ENCODE data around the gene PSMB10.

The PSMB10 gene

DNA sequence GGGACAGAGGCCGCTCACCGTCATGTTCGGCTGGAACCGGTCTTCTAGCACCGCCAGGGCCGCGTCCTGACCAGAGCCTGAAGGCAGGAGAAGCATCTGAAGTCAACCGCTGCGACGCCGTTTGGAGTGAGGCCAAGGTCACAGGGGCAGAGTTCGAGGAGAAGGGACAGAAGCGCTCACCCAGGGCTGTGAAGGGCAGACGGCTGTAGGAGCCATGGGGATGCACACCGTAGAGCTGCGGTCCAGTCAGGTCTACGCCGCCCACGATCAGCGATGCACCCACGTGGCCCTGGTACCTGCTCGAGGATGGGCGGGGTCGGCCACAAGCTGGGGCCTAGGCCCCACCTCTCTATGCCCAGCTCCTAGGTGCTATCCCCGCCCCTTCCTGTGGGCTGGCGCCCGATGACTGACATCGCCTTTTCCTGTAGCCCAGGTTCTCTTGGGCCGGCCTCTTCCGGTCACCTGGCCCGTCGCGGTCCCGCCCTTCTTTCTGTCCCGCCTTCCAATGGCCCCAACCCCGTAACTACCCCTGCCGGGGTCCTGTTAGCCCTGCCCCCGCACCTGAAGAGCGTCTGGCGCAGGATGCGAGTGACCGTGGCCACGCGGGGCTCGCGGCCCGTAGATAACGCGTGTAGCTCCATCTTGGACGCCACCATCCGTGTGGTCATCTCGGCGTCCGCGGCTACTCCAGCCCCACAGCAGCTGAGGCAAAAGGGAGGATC lies 1.1 kb downstream of the PSMB10 start:
- Mint-ChIP-seq H3K4me1 (peaks cover 30% of the 10 kb centered on the region), H3K27me3 (ENCODE audit: low read depth) (no peaks in the 10 kb centered on the region), H3K9me3 (no peaks in the 10 kb centered on the region), H3K36me3 (ENCODE audit: low read depth) (no peaks in the 10 kb centered on the region), H3K27ac (peak overlapping the region; percentile 99 to 100 (median 99)), H3K4me3 (peak overlapping the region; percentile 100)
- no peak for TF ChIP-seq CTCF (IDR thresholded peaks at IDR 0.05; ENCODE audit: unreplicated experiment in 3 of 3)

- H3K4me3 Mint-ChIP-seq: peak overlapping the region; percentile 100
- no peak for TF ChIP-seq CTCF (IDR thresholded peaks at IDR 0.05; ENCODE audit: unreplicated experiment in 3 of 3)
- H3K36me3 Mint-ChIP-seq (ENCODE audit: low read depth): no peaks in the 10 kb centered on the region
- no peaks in the 10 kb centered on the region for H3K9me3 Mint-ChIP-seq
- peak overlapping the region; percentile 99 to 100 (median 99) for H3K27ac Mint-ChIP-seq
- H3K27me3 Mint-ChIP-seq (ENCODE audit: low read depth): no peaks in the 10 kb centered on the region
- peaks cover 30% of the 10 kb centered on the region for H3K4me1 Mint-ChIP-seq
These were observed 1.6 kb downstream of the PSMB10 start for GRCh38 chr16:67935101-67935401.

DNA sequence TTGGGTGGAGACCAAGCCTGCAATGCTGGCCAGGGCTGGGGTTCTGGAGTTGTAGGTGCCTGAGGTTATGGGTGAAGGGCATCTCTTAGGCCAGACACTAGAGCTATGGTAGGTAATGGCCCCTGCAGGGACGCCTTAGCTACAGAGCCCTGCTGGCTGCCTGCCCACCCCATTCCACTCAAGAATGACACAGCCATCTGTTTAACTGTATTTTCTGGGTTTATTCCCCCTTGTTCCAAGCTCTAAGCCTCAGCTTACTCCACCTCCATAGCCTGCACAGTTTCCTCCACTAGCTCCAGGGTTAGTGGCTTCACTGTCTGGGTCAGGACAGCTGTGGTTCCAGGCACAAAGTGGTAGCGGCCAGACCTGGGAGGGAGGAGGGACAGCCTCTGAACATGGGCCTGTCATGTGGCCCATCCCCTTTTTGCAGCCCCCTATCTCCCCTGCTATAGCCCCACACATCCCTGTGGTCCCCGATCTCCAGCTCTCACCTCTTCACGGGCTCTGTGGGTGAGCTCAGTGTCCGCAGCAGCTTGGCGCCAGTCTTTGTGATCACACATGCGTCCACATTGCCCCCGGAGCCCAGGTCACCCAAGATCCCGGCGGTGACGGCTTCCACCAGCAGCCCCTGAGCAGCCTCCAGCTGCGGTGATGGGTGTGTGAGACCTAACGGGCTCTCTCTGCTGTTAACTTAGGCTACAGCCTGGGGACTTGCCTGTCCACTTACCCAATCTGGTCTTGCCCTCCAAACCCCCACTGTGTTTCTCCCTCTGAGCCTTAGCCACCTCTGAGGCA lies 2.1 kb downstream of the PSMB10 start:
- Mint-ChIP-seq H3K4me3 (peak overlapping the region; percentile 100), H3K36me3 (ENCODE audit: low read depth) (no peaks in the 10 kb centered on the region), H3K9me3 (no peaks in the 10 kb centered on the region), H3K4me1 (peaks cover 30% of the 10 kb centered on the region), H3K27ac (peak overlapping the region in 2 of 3 experiments; percentile 99 to 100), H3K27me3 (ENCODE audit: low read depth) (no peaks in the 10 kb centered on the region)
- TF ChIP-seq CTCF (IDR thresholded peaks at IDR 0.05; ENCODE audit: unreplicated experiment in 3 of 3): no peak

DNA sequence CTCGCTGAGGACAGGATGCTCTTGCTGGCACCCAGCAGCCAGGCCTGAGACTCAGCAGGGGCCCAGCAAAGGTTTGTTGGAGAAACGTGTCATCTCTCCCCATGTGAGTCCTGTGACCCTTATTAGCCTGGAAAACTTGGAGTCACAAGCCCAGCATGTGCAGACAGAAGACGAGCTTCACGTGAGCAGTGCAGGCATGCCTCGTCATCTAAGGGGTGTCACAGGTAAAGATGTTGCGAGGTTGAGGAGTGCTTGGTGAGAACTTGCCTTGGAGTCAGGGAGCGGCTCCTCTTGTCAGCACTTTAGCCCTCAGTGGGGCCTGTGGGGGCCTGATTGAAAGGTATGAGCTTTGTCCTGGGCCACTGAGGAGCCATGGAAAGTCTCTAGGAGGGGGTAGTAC lies 2.8 kb downstream of the PSMB10 start:
- H3K27me3 Mint-ChIP-seq (ENCODE audit: low read depth): no peaks in the 10 kb centered on the region
- H3K4me3 Mint-ChIP-seq: peak overlapping the region; percentile 100
- TF ChIP-seq CTCF (IDR thresholded peaks at IDR 0.05; ENCODE audit: unreplicated experiment in 3 of 3): no peak
- H3K27ac Mint-ChIP-seq: peak overlapping the region in 1 of 3 experiments; percentile 99
- H3K36me3 Mint-ChIP-seq (ENCODE audit: low read depth): no peaks in the 10 kb centered on the region
- peaks cover 30% of the 10 kb centered on the region for H3K4me1 Mint-ChIP-seq
- no peaks in the 10 kb centered on the region for H3K9me3 Mint-ChIP-seq

DNA sequence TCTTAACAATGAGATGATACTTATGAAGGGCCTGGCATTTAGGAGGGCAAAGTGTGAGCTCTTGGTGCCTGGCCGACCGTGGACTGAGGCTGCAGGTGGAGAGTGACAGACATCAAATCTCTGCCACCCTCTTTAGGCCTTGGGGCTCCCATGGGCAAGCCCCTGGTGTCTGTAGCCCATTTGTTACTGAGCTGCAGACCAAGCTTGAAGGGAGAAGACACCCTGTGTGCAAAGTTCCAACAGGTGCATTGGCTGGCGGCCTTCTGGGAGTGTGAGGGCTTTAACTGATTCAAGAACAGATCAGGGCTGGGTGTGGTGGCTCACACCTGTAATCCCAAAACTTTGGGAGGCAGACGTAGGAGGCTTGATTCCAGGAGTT lies 4.2 kb downstream of the PSMB10 start:
- no peak for TF ChIP-seq CTCF (IDR thresholded peaks at IDR 0.05; ENCODE audit: unreplicated experiment in 3 of 3)
- H3K9me3 Mint-ChIP-seq: no peaks in the 10 kb centered on the region
- no peaks in the 10 kb centered on the region for H3K27me3 Mint-ChIP-seq (ENCODE audit: low read depth)
- H3K36me3 Mint-ChIP-seq (ENCODE audit: low read depth): no peaks in the 10 kb centered on the region
- no peak overlapping the region for H3K27ac Mint-ChIP-seq
- H3K4me3 Mint-ChIP-seq: no peak overlapping the region
- H3K4me1 Mint-ChIP-seq: peaks cover 30% of the 10 kb centered on the region

Data from nephron (organoid).